Measurements from ENCODE around the gene PHKG2.

Gene PHKG2

DNA sequence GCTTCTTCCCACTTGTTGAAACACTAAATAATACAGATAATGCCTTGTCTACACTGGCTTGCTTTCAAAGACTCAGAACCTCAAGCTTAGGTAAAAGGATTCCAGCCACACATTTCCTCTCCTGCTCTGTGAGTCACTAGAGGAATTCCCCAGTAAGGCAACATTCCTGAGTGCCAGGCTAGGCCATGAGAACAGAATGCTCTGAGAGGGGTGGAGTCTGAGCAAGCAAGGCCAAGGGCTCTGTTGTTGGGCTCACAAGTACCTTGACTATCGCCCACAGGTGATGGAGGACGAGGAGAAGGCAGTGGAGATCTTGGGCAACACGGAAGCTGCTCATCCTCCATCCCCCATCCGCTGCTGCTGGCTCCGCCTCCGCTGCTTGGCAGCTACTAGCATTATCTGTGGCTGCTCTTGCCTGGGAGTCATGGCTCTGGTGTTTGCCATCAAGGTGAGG, 6.7 kb upstream of the PHKG2 start:
- in situ Hi-C loops (cut with HindIII; ENCODE audit: low pct_ligation_motif_present, low sequenced_read_pairs), result no loop called here
- TF ChIP-seq, protein P1, sequence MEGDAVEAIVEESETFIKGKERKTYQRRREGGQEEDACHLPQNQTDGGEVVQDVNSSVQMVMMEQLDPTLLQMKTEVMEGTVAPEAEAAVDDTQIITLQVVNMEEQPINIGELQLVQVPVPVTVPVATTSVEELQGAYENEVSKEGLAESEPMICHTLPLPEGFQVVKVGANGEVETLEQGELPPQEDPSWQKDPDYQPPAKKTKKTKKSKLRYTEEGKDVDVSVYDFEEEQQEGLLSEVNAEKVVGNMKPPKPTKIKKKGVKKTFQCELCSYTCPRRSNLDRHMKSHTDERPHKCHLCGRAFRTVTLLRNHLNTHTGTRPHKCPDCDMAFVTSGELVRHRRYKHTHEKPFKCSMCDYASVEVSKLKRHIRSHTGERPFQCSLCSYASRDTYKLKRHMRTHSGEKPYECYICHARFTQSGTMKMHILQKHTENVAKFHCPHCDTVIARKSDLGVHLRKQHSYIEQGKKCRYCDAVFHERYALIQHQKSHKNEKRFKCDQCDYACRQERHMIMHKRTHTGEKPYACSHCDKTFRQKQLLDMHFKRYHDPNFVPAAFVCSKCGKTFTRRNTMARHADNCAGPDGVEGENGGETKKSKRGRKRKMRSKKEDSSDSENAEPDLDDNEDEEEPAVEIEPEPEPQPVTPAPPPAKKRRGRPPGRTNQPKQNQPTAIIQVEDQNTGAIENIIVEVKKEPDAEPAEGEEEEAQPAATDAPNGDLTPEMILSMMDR (IDR thresholded peaks at IDR 0.05; ENCODE audit: low read depth, low read length, missing control alignments), result no peak
- H3K36me3 ChIP-seq (replicated peaks), result peaks cover 70% of the 10 kb centered on the region
- H3K27ac ChIP-seq, result peak overlapping the region; percentile 71
- H3K27me3 ChIP-seq (replicated peaks), result no peaks in the 10 kb centered on the region
- peak; percentile 81 for DNase-seq
- no peak overlapping the region for H3K4me3 ChIP-seq (ENCODE audit: low read depth, low read length)

DNA sequence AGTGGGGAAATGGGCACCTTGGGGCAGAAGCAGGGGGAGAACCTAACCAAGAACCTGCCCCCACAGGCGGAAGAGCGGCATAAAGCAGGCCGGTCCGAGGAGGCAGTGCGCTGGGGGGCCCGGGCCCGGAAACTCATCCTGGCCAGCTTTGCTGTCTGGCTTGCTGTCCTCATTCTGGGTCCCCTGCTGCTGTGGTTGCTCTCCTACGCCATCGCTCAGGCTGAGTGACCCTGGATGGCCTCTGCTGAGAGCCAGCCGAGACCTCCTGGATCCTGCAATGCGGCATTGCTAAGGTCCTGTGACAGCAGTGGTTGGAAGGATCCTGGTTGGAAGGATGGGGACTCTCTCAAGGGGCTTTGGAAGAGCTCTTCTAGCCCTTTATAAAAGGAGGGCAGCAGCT, 4.5 kb upstream of the PHKG2 start:
- in situ Hi-C loops (cut with HindIII; ENCODE audit: low pct_ligation_motif_present, low sequenced_read_pairs), result no loop called here
- Histone ChIP-seq H3K27ac (no peak overlapping the region), H3K27me3 (replicated peaks) (no peaks in the 10 kb centered on the region), H3K4me3 (ENCODE audit: low read depth, low read length) (no peak overlapping the region), H3K36me3 (replicated peaks) (peaks cover 47% of the 10 kb centered on the region)
- no peak for DNase-seq
- TF ChIP-seq, protein P1 (IDR thresholded peaks at IDR 0.05; ENCODE audit: low read depth, low read length, missing control alignments), result no peak

DNA sequence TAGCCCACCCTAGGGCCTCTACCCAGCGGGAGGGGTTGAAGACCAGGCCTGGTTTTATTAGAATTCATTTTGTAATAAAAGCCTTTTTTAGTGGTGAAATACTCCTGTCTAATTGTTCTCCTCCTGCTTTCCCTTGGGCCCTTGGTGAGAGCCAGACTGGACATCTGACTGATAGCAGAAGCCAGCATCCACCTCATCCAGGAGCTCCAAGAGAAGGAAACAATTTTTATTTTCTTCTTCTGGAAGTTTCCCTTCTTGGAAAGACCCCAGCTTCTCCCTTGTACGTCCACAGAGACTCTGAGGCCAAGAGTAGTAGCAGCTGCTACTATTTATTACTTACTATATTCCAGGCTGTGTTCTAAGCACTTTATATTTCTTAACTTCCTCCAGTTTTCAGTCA, 4.0 kb upstream of the PHKG2 start:
- in situ Hi-C loops (cut with HindIII; ENCODE audit: low pct_ligation_motif_present, low sequenced_read_pairs), result no loop called here
- Histone ChIP-seq H3K4me3 (ENCODE audit: low read depth, low read length) (no peak overlapping the region), H3K27ac (no peak overlapping the region), H3K27me3 (replicated peaks) (no peaks in the 10 kb centered on the region), H3K36me3 (replicated peaks) (peaks cover 43% of the 10 kb centered on the region)
- TF ChIP-seq, protein P1 (IDR thresholded peaks at IDR 0.05; ENCODE audit: low read depth, low read length, missing control alignments), result no peak
- no peak for DNase-seq

DNA sequence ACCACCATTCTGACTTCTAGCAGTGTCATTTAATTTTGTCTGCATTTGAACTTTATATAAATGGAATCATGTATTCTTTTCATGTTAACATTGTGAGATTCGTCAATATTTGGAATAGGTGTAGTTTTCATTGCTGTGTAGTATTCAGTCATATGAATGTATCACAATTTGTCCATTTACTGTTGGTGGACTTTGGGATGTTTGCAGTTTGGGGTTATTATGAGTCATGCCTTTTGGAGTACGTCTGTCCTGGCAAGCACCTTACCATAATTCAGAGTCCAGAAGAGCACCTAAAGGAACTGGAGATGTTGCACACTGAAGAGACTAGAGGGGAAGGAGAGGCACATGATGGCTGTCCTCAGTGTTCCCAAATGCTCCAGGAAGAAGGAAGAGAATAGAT, 3.1 kb upstream of the PHKG2 start:
- Histone ChIP-seq H3K27me3 (replicated peaks) (no peaks in the 10 kb centered on the region), H3K27ac (no peak overlapping the region), H3K36me3 (replicated peaks) (peaks cover 37% of the 10 kb centered on the region), H3K4me3 (ENCODE audit: low read depth, low read length) (no peak overlapping the region)
- in situ Hi-C loops (cut with HindIII; ENCODE audit: low pct_ligation_motif_present, low sequenced_read_pairs), result no loop called here
- TF ChIP-seq, protein P1 (IDR thresholded peaks at IDR 0.05; ENCODE audit: low read depth, low read length, missing control alignments), result no peak
- no peak for DNase-seq

DNA sequence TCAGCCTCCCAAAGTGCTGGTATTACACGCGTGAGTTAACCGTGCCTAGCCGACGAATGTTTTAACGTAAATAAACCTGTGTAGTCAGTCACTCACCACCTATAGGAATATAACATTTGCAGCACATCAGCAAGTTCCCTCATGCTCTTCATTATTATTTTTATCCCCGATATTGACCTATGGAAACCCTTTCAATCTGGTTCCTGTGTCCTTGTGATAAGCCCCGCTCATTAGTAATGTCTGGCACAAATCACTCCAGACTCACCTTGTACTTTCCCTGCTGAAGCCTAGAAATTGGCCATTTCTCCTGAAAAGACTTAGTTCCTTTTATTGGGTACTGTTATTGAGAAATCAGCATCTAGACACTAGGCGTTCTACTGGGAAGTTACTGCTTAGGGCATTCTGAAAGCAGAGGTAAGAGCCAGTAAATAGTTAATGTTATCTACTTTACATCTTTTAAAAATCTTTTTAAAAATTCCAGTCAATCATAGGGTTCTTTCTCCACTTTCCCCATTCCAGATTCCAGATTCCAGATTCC, 1.5 kb upstream of the PHKG2 start:
- DNase-seq, result no peak
- Histone ChIP-seq H3K27me3 (replicated peaks) (no peaks in the 10 kb centered on the region), H3K4me3 (ENCODE audit: low read depth, low read length) (no peak overlapping the region), H3K36me3 (replicated peaks) (peaks cover 33% of the 10 kb centered on the region), H3K27ac (no peak overlapping the region)
- in situ Hi-C loops (cut with HindIII; ENCODE audit: low pct_ligation_motif_present, low sequenced_read_pairs), result no loop called here
- TF ChIP-seq, protein P1 (IDR thresholded peaks at IDR 0.05; ENCODE audit: low read depth, low read length, missing control alignments), result no peak

DNA sequence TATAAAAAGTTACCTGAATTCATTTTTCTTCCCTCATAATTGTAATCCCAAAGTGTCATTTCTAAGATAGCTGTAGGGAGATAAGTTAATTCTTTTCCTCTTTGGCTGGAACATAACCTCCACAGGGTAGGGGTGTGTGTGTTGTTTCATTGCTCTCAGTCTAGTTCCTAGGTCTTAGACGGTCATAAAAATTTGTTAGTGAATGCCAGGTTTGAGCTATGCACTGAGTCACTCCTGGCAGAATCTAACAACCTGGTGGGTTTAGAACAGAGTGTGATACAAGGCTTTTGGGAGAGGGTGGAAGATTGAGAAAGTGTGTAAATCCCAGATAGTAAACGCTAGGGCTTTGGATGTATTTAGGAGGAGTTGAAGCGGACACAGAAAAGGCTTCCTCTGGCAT, 894 bp upstream of the PHKG2 start:
- DNase-seq, result no peak
- TF ChIP-seq, protein P1 (IDR thresholded peaks at IDR 0.05; ENCODE audit: low read depth, low read length, missing control alignments), result no peak
- Histone ChIP-seq H3K27ac (no peak overlapping the region), H3K36me3 (replicated peaks) (peaks cover 26% of the 10 kb centered on the region), H3K27me3 (replicated peaks) (no peaks in the 10 kb centered on the region), H3K4me3 (ENCODE audit: low read depth, low read length) (peak overlapping the region; percentile 84)
- in situ Hi-C loops (cut with HindIII; ENCODE audit: low pct_ligation_motif_present, low sequenced_read_pairs), result no loop called here
